ENCODE data around the gene WASF3.

The WASF3 gene

DNA sequence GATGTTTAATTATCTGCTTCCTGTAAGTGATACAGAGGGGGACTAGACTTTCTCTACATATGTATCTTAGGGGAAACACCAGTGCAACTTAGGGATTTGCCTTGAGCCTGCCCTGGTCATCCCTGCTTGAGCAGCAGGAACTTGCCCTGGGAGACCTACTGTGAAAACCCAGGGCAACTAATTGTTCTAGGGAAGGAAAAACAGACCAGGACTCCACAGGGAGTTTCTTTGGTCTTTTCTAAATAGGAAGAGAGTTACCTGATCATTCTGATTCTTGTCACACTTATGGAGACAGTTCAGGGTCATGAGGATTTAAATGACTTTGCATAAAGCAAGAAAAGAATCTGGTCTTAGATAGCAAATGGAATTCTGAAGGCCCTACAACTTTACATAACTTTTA is 89.1 kb downstream of the WASF3 start:
- H2AFZ ChIP-seq (ENCODE audit: low read depth, low read length), result no peak overlapping the region
- H3K4me1 ChIP-seq (ENCODE audit: insufficient read depth, low read length), result no peaks in the 10 kb centered on the region
- H3K36me3 ChIP-seq (ENCODE audit: insufficient read depth, low read length), result no peaks in the 10 kb centered on the region
- peaks cover 4% of the 10 kb centered on the region for H3K9me3 ChIP-seq (ENCODE audit: insufficient read depth, low read length, severe bottlenecking)
- no peak overlapping the region for H3K27ac ChIP-seq (ENCODE audit: low read length)
- peaks cover 16% of the 10 kb centered on the region for H3K27me3 ChIP-seq (ENCODE audit: insufficient read depth, low read length, poor library complexity)
- H4K20me1 ChIP-seq (ENCODE audit: insufficient read depth, low read length), result no peaks in the 10 kb centered on the region
- DNase-seq (no peak), ATAC-seq (ENCODE audit: insufficient read depth, low read depth) (no peak)
- H3K9ac ChIP-seq (ENCODE audit: low read depth, low read length), result no peak overlapping the region
- H3K4me2 ChIP-seq (ENCODE audit: insufficient read depth, low read length), result no peak overlapping the region
- TF ChIP-seq, protein P1, sequence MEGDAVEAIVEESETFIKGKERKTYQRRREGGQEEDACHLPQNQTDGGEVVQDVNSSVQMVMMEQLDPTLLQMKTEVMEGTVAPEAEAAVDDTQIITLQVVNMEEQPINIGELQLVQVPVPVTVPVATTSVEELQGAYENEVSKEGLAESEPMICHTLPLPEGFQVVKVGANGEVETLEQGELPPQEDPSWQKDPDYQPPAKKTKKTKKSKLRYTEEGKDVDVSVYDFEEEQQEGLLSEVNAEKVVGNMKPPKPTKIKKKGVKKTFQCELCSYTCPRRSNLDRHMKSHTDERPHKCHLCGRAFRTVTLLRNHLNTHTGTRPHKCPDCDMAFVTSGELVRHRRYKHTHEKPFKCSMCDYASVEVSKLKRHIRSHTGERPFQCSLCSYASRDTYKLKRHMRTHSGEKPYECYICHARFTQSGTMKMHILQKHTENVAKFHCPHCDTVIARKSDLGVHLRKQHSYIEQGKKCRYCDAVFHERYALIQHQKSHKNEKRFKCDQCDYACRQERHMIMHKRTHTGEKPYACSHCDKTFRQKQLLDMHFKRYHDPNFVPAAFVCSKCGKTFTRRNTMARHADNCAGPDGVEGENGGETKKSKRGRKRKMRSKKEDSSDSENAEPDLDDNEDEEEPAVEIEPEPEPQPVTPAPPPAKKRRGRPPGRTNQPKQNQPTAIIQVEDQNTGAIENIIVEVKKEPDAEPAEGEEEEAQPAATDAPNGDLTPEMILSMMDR (IDR thresholded peaks at IDR 0.05; ENCODE audit: borderline replicate concordance, extremely low read depth, low read length, poor library complexity, severe bottlenecking), result no peak
- no peak for TF ChIP-seq EZH2 (IDR thresholded peaks at IDR 0.05; ENCODE audit: borderline replicate concordance, low read depth, low read length, severe bottlenecking)
- no peak overlapping the region for H3K4me3 ChIP-seq (ENCODE audit: low read depth in 1 of 2, low read length in 2 of 2)
- H3K79me2 ChIP-seq (ENCODE audit: insufficient read depth, low read length), result no peaks in the 10 kb centered on the region

DNA sequence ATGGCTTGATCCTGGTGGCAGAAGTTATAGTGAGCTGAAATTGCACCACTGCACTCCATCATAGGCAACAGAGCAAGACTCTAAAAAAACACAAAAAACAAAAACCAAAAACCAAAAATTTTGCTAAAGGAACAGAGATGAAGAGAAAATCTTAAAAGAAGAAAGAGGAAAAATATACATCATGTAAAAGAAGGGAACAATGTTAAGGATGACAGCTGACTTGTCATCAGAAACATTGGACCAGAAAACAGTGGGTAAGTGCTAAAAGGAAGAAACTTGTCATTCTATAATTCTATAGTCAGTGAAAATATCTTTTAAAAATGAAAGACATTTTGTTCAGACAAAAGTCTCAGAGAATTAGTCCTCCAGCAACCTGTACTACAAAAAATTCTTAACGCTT is 93.8 kb downstream of the WASF3 start:
- H3K79me2 ChIP-seq (ENCODE audit: insufficient read depth, low read length), result no peaks in the 10 kb centered on the region
- no peak overlapping the region for H3K4me3 ChIP-seq (ENCODE audit: low read depth in 1 of 2, low read length in 2 of 2)
- peaks cover 17% of the 10 kb centered on the region for H3K27me3 ChIP-seq (ENCODE audit: insufficient read depth, low read length, poor library complexity)
- no peaks in the 10 kb centered on the region for H3K4me1 ChIP-seq (ENCODE audit: insufficient read depth, low read length)
- no peak for ATAC-seq (ENCODE audit: insufficient read depth, low read depth)
- no peak overlapping the region for H2AFZ ChIP-seq (ENCODE audit: low read depth, low read length)
- H3K27ac ChIP-seq (ENCODE audit: low read length), result no peak overlapping the region
- H3K4me2 ChIP-seq (ENCODE audit: insufficient read depth, low read length), result no peak overlapping the region
- no peak for DNase-seq
- peaks cover 4% of the 10 kb centered on the region for H3K9me3 ChIP-seq (ENCODE audit: insufficient read depth, low read length, severe bottlenecking)
- H3K36me3 ChIP-seq (ENCODE audit: insufficient read depth, low read length), result no peaks in the 10 kb centered on the region
- no peak overlapping the region for H3K9ac ChIP-seq (ENCODE audit: low read depth, low read length)
- H4K20me1 ChIP-seq (ENCODE audit: insufficient read depth, low read length), result no peaks in the 10 kb centered on the region
- no peak for TF ChIP-seq EZH2 (IDR thresholded peaks at IDR 0.05; ENCODE audit: borderline replicate concordance, low read depth, low read length, severe bottlenecking)
- TF ChIP-seq, protein P1 (IDR thresholded peaks at IDR 0.05; ENCODE audit: borderline replicate concordance, extremely low read depth, low read length, poor library complexity, severe bottlenecking), result no peak

DNA sequence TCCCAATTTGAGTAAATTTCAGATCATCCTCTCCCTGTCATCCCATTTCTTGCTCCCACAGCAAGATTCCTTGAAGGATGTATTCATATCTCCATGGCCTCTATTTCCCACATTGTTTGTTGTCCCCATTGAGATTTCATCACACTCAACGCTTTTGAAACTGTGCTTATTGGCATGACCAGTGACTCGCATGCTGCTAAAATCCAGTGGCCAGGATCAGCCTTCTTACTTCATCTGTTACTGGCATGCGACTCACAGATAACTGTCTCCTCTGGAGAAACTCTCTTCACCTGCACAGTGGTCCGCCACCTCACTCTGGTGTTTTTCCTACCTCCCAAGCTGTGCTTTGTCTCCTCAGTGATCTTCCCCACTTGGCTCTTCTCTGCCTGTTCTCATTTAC is 95.8 kb downstream of the WASF3 start:
- Histone ChIP-seq H3K9me3 (ENCODE audit: insufficient read depth, low read length, severe bottlenecking) (peaks cover 4% of the 10 kb centered on the region), H3K4me1 (ENCODE audit: insufficient read depth, low read length) (no peaks in the 10 kb centered on the region), H3K9ac (ENCODE audit: low read depth, low read length) (no peak overlapping the region), H3K27me3 (ENCODE audit: insufficient read depth, low read length, poor library complexity) (peaks cover 18% of the 10 kb centered on the region), H2AFZ (ENCODE audit: low read depth, low read length) (no peak overlapping the region), H4K20me1 (ENCODE audit: insufficient read depth, low read length) (no peaks in the 10 kb centered on the region), H3K27ac (ENCODE audit: low read length) (no peak overlapping the region), H3K79me2 (ENCODE audit: insufficient read depth, low read length) (no peaks in the 10 kb centered on the region), H3K36me3 (ENCODE audit: insufficient read depth, low read length) (no peaks in the 10 kb centered on the region), H3K4me2 (ENCODE audit: insufficient read depth, low read length) (no peak overlapping the region), H3K4me3 (ENCODE audit: low read depth in 1 of 2, low read length in 2 of 2) (no peak overlapping the region)
- TF ChIP-seq, protein P1 (IDR thresholded peaks at IDR 0.05; ENCODE audit: borderline replicate concordance, extremely low read depth, low read length, poor library complexity, severe bottlenecking), result no peak
- no peak for TF ChIP-seq EZH2 (IDR thresholded peaks at IDR 0.05; ENCODE audit: borderline replicate concordance, low read depth, low read length, severe bottlenecking)
- DNase-seq (no peak), ATAC-seq (ENCODE audit: insufficient read depth, low read depth) (no peak)

DNA sequence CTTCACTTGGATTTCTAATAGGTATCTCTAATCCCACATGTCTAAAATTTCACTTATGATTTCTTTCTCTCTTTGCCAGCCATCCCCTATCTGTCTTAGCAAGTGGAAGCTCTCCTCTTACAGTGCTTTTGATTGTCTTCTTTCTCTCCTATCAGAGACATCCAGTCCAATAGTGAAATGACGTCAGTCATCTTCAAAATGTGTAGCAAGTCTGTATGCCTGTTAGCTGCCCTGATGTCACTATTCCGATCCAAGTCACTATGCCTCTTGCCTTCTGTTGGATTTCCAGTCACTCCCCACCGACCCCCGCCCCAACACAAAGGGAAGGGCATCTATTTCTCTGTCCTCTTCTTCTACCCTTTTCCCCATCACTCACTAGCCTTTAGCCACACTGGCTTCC is 96.4 kb downstream of the WASF3 start:
- no peak for ATAC-seq (ENCODE audit: insufficient read depth, low read depth)
- Histone ChIP-seq H3K79me2 (ENCODE audit: insufficient read depth, low read length) (no peaks in the 10 kb centered on the region), H3K4me2 (ENCODE audit: insufficient read depth, low read length) (no peak overlapping the region), H3K4me3 (ENCODE audit: low read depth in 1 of 2, low read length in 2 of 2) (no peak overlapping the region), H3K27ac (ENCODE audit: low read length) (no peak overlapping the region), H3K9ac (ENCODE audit: low read depth, low read length) (no peak overlapping the region), H3K27me3 (ENCODE audit: insufficient read depth, low read length, poor library complexity) (peaks cover 18% of the 10 kb centered on the region), H2AFZ (ENCODE audit: low read depth, low read length) (no peak overlapping the region), H4K20me1 (ENCODE audit: insufficient read depth, low read length) (no peaks in the 10 kb centered on the region), H3K9me3 (ENCODE audit: insufficient read depth, low read length, severe bottlenecking) (peaks cover 4% of the 10 kb centered on the region), H3K36me3 (ENCODE audit: insufficient read depth, low read length) (no peaks in the 10 kb centered on the region), H3K4me1 (ENCODE audit: insufficient read depth, low read length) (no peaks in the 10 kb centered on the region)
- TF ChIP-seq, protein P1 (IDR thresholded peaks at IDR 0.05; ENCODE audit: borderline replicate concordance, extremely low read depth, low read length, poor library complexity, severe bottlenecking), result no peak
- TF ChIP-seq EZH2 (IDR thresholded peaks at IDR 0.05; ENCODE audit: borderline replicate concordance, low read depth, low read length, severe bottlenecking), result no peak
- no peak for DNase-seq

Measured in DND-41 (cell line).